SK-N-DZ (cell line): ENCODE measurements around the gene PTGES. TPM values are rescaled to one million over a fixed set of nuclear protein-coding genes. Genes with fewer than 3 reads are reported as not detected.
"Not testable (repeated sequence)": the region's sequence is repeated elsewhere in the genome, so short reads cannot be mapped to it uniquely, and the experiment has no call there.

ENCODE experiments used
- DNase-seq: peaks from one replicate; pipeline ENCODE4 v3.0.0-alpha.2; 2015; ENCODE audit warnings: low spot score
- polyA plus RNA-seq, 2 experiments: library from polyadenylated mRNA; depleted of rRNA; stranded (reverse); fragments of >200 nt; gene quantifications; 2 replicates each; pipeline ENCODE4 v1.2.3, GENCODE V29; 2014

Gene PTGES
- not detected in 2 replicates for polyA plus RNA-seq (2014; cell fraction: cytosol; rRNA removed)
- polyA plus RNA-seq (2014; cell fraction: nucleus; rRNA removed): not detected in 2 replicates

GRCh38 chr9:129752900-129753729, at the start of gene PTGES:
PTGES (minus strand) TSS chr9:129753042; CDS start chr9:129753012, 30 bp downstream.
- DNase-seq: peak; percentile 70

- DNase-seq: no peak
Observed at GRCh38 chr9:129801504-129801903, 48.7 kb upstream of the PTGES start.

- DNase-seq: no peak
Observed at GRCh38 chr9:129798973-129799372, 46.1 kb upstream of the PTGES start.

GRCh38 chr9:129796029-129796428, 43.2 kb upstream of the PTGES start:
- DNase-seq: not testable (repeated sequence)

- no peak for DNase-seq
Observed at GRCh38 chr9:129794549-129794948, 41.7 kb upstream of the PTGES start.

GRCh38 chr9:129786481-129786880, 33.6 kb upstream of the PTGES start:
- DNase-seq: no peak

GRCh38 chr9:129785866-129786265, 33.0 kb upstream of the PTGES start:
- no peak for DNase-seq

- not testable (repeated sequence) for DNase-seq
Observed at GRCh38 chr9:129784970-129785369, 32.1 kb upstream of the PTGES start.

- peak; percentile 71 for DNase-seq
Observed at GRCh38 chr9:129783516-129784361, 30.9 kb upstream of the PTGES start.

- DNase-seq: no peak
Observed at GRCh38 chr9:129781981-129782380, 29.1 kb upstream of the PTGES start.

GRCh38 chr9:129781131-129781530, 28.3 kb upstream of the PTGES start:
- no peak for DNase-seq

- DNase-seq: no peak
Observed at GRCh38 chr9:129779560-129780190, 26.8 kb upstream of the PTGES start.

GRCh38 chr9:129778469-129778868, 25.6 kb upstream of the PTGES start:
- no peak for DNase-seq

GRCh38 chr9:129777769-129778130, 24.9 kb upstream of the PTGES start:
- DNase-seq: no peak

- DNase-seq: peak; percentile 72
Observed at GRCh38 chr9:129776938-129777768, 24.3 kb upstream of the PTGES start.

- no peak for DNase-seq
Observed at GRCh38 chr9:129776566-129776937, 23.7 kb upstream of the PTGES start.

- not testable (repeated sequence) for DNase-seq
Observed at GRCh38 chr9:129776096-129776495, 23.3 kb upstream of the PTGES start.

GRCh38 chr9:129775448-129775798, 22.6 kb upstream of the PTGES start:
- DNase-seq: no peak

- no peak for DNase-seq
Observed at GRCh38 chr9:129774791-129775447, 22.1 kb upstream of the PTGES start.

- no peak for DNase-seq
Observed at GRCh38 chr9:129773262-129774048, 20.6 kb upstream of the PTGES start.
